Right lobe of liver (tissue), 6 donors: ENCODE measurements around the gene PCDHA5. TPM values are rescaled to one million over a fixed set of nuclear protein-coding genes. Genes with fewer than 3 reads are reported as not detected.

Experiments
- ATAC-seq, 4 donors: fragments of 200-7000 bp; cut with Tn5 transposase; one replicate each; pipeline ENCODE4 v1.9.1; 2020; ENCODE audit warnings: mild to moderate bottlenecking in 4 of 4, moderate library complexity in 4 of 4
- DNase-seq, 3 donors: peaks; one replicate each; pipeline ENCODE4 v3.0.0-alpha.2; 2020
- H3K27ac ChIP-seq, 3 donors: fragments of 200-600 bp; one replicate each; pipeline ENCODE4 v1.8.0; 2022
- H3K27me3 ChIP-seq, 2 donors: fragments of 200-600 bp; one replicate each; pipeline ENCODE4 v1.8.0; 2022
- H3K36me3 ChIP-seq, 4 donors: fragments of 200-600 bp; sonication (generic) in 1 of 4; one replicate each; pipeline versions ENCODE4 v1.5.1 to v1.8.0; 2017 to 2022; ENCODE audit warnings: control low read depth in 1 of 4
- H3K4me1 ChIP-seq, 4 donors: fragments of 200-600 bp; sonication (generic) in 1 of 4; one replicate each; pipeline versions ENCODE4 v1.5.1 to v1.8.0; 2017 to 2022; ENCODE audit warnings: control low read depth in 1 of 4
- H3K4me3 ChIP-seq, 3 donors: fragments of 200-600 bp; one replicate each; pipeline ENCODE4 v1.8.0; 2022
- H3K9me3 ChIP-seq, 4 donors: fragments of 200-600 bp; sonication (generic) in 1 of 4; one replicate each; pipeline versions ENCODE4 v1.5.1 to v1.8.0; 2017 to 2022; ENCODE audit warnings: control low read depth in 1 of 4
- POLR2A ChIP-seq: fragments of 450-650 bp; IDR thresholded peaks from one replicate; pipeline ENCODE4 v1.6.1; 2017; ENCODE audit warnings: antibody characterized with exemption, mild to moderate bottlenecking
- WGBS: methylation state at CpG from one replicate; pipeline ENCODE4 v1.1.6; 2018; ENCODE audit warnings: low coverage, low lambda C conversion rate; ENCODE audit not compliant: insufficient coverage; ENCODE audit errors: missing lambda C conversion rate; 5-methylcytosine and 5-hydroxymethylcytosine counted together
- intact Hi-C, 2 donors: fragments of 100-400 bp; cut with DNase I; formaldehyde crosslinking; loops; one replicate each; pipeline versions ENCODE4 v1.11.2 to v1.14.1; 2022
- total RNA-seq, 6 experiments: library from RNA; depleted of rRNA in 2 of 6; stranded (reverse); fragments of >200 nt in 2 of 6; fragmentation: NEBNext Ultra II Directional in 3 of 6; extraction: Animal tissue kit (Norgen Biotek cat#: 25700) in 3 of 6; gene quantifications; one replicate each; pipeline versions ENCODE4 v1.1.0 to v1.2.4, GENCODE V29; 2016 to 2023
- TF ChIP-seq, protein P1 (sequence below), 4 donors: fragments of 200-600 bp in 3 of 4; fragments of 450-650 bp in 1 of 4; IDR thresholded peaks; one replicate each; pipeline versions ENCODE4 v1.5.1 to v1.8.0; 2016 to 2022; ENCODE audit warnings: antibody characterized with exemption in 4 of 4, mild to moderate bottlenecking in 2 of 4
- donor health status: DM: no; HTN: yes; CAD: no.
- donor health status: DM: no; HTN: no; CAD: no.
- donor health status: DM: no; HTN: no; CAD: no.
- donor health status: DM: no; HTN: yes; CAD: no.
- donor health status: DM: no; HTN: yes; CAD: no.

Gene PCDHA5
- total RNA-seq, 6 experiments from 2014 or later: 0.06 TPM; not detected in 5

DNA sequence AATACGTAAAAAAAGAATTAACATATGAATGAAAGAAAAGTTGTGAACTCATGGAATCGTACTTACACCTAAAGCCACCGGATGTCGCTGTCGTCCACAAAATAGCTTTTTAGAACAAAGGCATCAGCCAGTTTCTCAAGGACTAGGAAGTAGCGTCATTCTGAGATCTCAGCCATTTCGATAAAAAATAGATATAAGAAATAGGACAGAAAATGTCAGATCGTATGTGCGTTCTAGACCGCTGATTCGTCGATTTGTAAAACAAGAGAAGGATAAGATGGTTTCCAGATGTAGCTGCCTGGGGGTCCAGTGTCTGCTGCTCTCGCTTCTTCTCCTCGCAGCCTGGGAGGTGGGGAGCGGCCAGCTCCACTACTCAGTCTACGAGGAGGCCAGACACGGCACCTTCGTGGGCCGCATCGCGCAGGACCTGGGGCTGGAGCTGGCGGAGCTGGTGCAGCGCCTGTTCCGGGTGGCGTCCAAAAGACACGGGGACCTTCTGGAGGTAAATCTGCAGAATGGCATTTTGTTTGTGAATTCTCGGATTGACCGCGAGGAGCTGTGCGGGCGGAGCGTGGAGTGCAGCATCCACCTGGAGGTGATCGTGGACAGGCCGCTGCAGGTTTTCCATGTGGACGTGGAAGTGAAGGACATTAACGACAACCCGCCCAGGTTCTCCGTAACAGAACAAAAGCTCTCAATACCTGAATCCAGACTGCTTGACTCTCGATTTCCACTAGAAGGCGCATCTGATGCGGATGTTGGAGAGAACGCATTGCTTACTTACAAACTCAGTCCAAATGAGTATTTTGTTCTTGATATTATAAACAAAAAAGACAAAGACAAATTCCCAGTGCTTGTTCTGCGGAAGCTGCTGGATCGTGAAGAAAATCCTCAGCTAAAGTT is 34.6 kb downstream of the PCDHA5 start, which contains the start of gene PCDHA10:
Gene PCDHA10, plus strand, starts transcription at position 126 of the 903 bp plus-strand sequence. Its CDS starts 152 bp downstream, at position 278.
- Histone ChIP-seq H3K27me3 (no peaks in the 10 kb centered on the region), H3K27ac (no peak within 1 kb of the TSS), H3K4me3 (no peak within 1 kb of the TSS), H3K36me3 (no peaks in the 10 kb centered on the region), H3K9me3 (peaks cover 0 to 4% (median 0%) of the 10 kb centered on the region in 4 donors), H3K4me1 (no peaks in the 10 kb centered on the region)
- DNase-seq (no peak), ATAC-seq (no peak)
- intact Hi-C loops: no loop called here
- TF ChIP-seq POLR2A: no peak
- TF ChIP-seq, protein P1, sequence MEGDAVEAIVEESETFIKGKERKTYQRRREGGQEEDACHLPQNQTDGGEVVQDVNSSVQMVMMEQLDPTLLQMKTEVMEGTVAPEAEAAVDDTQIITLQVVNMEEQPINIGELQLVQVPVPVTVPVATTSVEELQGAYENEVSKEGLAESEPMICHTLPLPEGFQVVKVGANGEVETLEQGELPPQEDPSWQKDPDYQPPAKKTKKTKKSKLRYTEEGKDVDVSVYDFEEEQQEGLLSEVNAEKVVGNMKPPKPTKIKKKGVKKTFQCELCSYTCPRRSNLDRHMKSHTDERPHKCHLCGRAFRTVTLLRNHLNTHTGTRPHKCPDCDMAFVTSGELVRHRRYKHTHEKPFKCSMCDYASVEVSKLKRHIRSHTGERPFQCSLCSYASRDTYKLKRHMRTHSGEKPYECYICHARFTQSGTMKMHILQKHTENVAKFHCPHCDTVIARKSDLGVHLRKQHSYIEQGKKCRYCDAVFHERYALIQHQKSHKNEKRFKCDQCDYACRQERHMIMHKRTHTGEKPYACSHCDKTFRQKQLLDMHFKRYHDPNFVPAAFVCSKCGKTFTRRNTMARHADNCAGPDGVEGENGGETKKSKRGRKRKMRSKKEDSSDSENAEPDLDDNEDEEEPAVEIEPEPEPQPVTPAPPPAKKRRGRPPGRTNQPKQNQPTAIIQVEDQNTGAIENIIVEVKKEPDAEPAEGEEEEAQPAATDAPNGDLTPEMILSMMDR (IDR thresholded peaks at IDR 0.05): peak in 1 of 4 donors; percentile 11
- 14% methylated on average over 29 of the region's 44 CpGs for WGBS

DNA sequence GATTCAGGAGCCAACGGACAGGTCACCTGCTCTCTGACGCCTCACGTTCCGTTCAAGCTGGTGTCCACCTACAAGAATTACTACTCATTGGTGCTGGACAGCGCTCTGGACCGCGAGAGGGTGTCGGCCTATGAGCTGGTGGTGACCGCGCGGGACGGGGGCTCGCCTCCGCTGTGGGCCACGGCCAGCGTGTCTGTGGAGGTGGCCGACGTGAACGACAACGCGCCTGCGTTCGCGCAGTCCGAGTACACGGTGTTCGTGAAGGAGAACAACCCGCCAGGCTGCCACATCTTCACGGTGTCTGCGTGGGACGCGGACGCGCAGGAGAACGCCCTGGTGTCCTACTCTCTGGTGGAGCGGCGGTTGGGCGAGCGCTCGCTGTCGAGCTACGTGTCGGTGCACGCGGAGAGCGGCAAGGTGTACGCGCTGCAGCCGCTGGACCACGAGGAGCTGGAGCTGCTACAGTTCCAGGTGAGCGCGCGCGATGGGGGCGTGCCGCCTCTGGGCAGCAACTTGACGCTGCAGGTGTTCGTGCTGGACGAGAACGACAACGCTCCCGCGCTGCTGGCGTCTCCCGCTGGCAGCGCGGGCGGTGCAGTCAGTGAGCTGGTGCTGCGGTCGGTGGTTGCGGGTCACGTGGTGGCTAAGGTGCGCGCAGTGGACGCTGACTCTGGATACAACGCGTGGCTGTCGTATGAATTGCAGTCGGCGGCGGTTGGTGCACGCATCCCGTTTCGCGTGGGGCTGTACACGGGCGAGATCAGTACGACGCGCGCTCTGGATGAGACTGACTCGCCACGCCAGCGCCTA is 36.0 kb downstream of the PCDHA5 start:
- H3K4me1 ChIP-seq: no peaks in the 10 kb centered on the region
- intact Hi-C loops: no loop called here
- no peak for DNase-seq

DNA sequence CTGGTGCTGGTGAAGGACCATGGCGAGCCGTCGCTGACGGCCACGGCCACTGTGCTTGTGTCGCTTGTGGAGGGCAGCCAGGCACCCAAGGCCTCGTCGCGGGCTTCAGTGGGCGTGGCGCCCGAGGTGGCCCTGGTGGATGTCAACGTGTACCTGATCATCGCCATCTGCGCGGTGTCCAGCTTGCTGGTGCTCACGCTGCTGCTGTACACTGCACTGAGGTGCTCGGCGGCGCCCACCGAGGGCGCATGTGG is 36.5 kb downstream of the PCDHA5 start:
- TF ChIP-seq, protein P1 (IDR thresholded peaks at IDR 0.05): no peak
- no peak for TF ChIP-seq POLR2A
- H3K9me3 ChIP-seq: peaks cover 0 to 4% (median 2%) of the 10 kb centered on the region in 4 donors
- no peaks in the 10 kb centered on the region for H3K27me3 ChIP-seq
- intact Hi-C loops: no loop called here
- H3K4me1 ChIP-seq: no peaks in the 10 kb centered on the region
- no CpG with 5 or more reads among the region's 22 CpGs for WGBS
- H3K4me3 ChIP-seq: no peak overlapping the region
- no peak overlapping the region for H3K27ac ChIP-seq
- H3K36me3 ChIP-seq: no peaks in the 10 kb centered on the region
- no peak for ATAC-seq
- DNase-seq: no peak

More for the DNA sequence above, 36.0 kb downstream of the PCDHA5 start:
- Histone ChIP-seq H3K27me3 (no peaks in the 10 kb centered on the region), H3K9me3 (peaks cover 0 to 4% (median under 1%) of the 10 kb centered on the region in 4 donors), H3K27ac (no peak overlapping the region), H3K36me3 (no peaks in the 10 kb centered on the region), H3K4me3 (no peak overlapping the region)
- no peak for ATAC-seq
- WGBS: 61% methylated on average over 9 of the region's 94 CpGs
- TF ChIP-seq, protein P1 (IDR thresholded peaks at IDR 0.05): no peak
- TF ChIP-seq POLR2A: no peak

DNA sequence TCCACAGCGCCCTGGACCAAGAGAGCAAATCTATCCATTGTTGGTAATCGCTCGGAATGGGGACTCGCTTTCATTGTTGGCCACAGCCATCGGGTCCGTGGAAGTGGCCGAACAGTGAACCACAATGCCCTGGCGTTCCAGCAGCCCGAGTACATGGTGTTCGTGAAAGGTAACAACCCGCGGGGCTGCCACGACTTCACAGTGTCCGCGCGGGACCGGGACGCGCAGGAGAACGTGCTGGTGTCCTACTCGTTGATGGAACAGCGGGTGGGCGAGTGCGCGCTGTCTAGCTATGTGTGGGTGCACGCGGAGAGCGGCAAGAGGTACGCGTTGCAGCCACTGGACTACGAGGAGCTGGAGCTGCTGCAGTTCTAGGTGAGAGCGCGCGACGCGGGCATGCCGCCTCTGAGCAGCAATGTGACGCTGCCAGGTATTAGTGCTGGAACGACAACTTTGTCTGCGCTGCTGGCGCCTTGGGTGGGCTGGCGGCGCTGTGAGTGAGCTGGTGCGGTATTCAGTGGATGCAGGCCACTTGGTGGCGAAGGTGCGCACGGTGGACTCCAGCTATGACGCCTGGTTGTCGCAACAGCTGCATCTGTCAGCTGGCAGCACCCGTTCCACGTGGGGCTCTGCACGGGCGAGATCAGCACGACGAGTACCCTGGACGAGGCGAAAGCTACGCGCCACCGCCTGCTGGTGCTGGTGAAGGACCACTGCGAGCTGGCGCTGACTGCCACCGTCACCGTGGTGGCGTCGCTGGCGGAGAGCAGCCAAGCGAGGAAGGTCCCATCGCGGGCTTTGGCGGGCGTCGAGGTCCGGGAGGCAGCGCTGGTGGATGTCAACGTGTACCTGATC is 41.3 kb downstream of the PCDHA5 start:
- H3K4me3 ChIP-seq: no peak overlapping the region
- H3K27ac ChIP-seq: no peak overlapping the region
- no peak for ATAC-seq
- no peak for DNase-seq
- H3K9me3 ChIP-seq: peaks cover 0 to 4% (median 0%) of the 10 kb centered on the region in 4 donors
- intact Hi-C loops: no loop called here
- H3K4me1 ChIP-seq: no peaks in the 10 kb centered on the region
- TF ChIP-seq, protein P1 (IDR thresholded peaks at IDR 0.05): no peak
- TF ChIP-seq POLR2A: no peak
- H3K27me3 ChIP-seq: no peaks in the 10 kb centered on the region
- 45% methylated on average over 13 of the region's 76 CpGs for WGBS
- H3K36me3 ChIP-seq: no peaks in the 10 kb centered on the region
